Measurements from ENCODE around the gene CDH13. TPM values are rescaled to one million over a fixed set of nuclear protein-coding genes. Genes with fewer than 3 reads are reported as not detected.

Gene CDH13
- total RNA-seq, 1 experiment from 2014 or later, result 49.3 TPM

DNA sequence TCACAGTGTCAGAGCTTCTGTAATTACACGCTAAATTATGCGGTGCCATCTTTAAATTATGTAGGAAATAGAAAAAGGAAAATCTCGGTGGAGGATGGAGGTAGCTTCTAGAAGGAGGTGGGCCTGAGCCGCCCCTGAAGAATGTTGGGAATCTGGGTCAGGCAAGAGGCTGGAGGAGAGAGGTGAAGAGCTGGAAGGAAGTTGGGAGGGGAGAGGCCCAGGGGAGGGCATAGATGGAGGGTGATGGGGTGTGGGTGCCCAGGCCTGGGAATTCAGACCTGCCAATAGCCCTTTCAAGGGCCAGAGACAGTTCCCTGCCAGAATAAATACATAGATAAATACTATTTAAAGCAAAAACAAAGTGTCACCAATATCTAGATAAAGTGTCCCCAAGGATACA lies 766.0 kb downstream of the CDH13 start:
- POLR2A ChIA-PET, result no interaction called here
- H3K4me1 Mint-ChIP-seq (ENCODE audit: insufficient read depth, unreplicated experiment), result no peaks in the 10 kb centered on the region

DNA sequence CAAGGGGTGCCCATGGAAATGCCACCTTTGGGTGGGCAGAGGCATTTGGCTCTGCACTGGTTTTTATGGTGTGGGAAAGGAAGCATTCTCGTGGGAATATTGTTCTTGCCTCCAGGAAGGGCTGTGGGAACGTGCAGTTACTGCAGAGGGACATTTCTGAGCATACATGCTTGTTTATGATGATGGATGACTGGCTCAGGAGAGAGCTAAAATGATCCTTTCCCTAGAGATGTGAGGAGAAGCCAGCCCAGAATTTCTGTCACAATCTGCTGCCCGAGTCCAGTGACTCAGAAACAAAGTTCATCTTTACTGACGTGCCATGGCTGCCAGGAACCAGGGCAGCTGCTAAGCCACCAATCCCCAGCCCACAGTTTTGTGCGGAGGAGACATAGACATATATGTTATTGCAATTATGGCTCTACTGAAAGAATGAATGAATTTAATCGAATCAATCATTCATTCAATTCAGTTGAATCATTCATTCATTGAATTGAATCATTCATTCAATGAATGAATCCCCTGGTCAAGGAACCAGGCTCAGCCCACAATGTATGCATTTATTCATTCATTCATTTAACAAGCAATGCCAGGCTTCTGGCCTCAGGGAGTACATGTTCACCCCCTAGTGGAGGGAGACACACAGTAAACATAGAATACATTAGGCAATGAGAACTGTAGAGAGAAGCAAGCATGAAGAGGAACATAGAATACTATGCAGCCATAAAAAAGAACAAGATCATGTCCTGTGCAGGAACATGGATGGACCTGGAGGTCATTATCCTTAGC lies 766.6 kb downstream of the CDH13 start:
- Mint-ChIP-seq H3K4me3 (ENCODE audit: unreplicated experiment) (no peak overlapping the region), H3K4me1 (ENCODE audit: insufficient read depth, unreplicated experiment) (no peaks in the 10 kb centered on the region), H3K9me3 (ENCODE audit: unreplicated experiment) (peaks cover 19% of the 10 kb centered on the region), H3K36me3 (ENCODE audit: insufficient read depth, unreplicated experiment) (no peaks in the 10 kb centered on the region), H3K27ac (ENCODE audit: low read depth, unreplicated experiment) (no peak overlapping the region), H3K27me3 (ENCODE audit: insufficient read depth, unreplicated experiment) (no peaks in the 10 kb centered on the region)
- BruUV-seq (replicated peaks), result no TSS peak
- peak; percentile 4 for DNase-seq (ENCODE audit: unreplicated experiment)
- TF ChIP-seq, protein P1, sequence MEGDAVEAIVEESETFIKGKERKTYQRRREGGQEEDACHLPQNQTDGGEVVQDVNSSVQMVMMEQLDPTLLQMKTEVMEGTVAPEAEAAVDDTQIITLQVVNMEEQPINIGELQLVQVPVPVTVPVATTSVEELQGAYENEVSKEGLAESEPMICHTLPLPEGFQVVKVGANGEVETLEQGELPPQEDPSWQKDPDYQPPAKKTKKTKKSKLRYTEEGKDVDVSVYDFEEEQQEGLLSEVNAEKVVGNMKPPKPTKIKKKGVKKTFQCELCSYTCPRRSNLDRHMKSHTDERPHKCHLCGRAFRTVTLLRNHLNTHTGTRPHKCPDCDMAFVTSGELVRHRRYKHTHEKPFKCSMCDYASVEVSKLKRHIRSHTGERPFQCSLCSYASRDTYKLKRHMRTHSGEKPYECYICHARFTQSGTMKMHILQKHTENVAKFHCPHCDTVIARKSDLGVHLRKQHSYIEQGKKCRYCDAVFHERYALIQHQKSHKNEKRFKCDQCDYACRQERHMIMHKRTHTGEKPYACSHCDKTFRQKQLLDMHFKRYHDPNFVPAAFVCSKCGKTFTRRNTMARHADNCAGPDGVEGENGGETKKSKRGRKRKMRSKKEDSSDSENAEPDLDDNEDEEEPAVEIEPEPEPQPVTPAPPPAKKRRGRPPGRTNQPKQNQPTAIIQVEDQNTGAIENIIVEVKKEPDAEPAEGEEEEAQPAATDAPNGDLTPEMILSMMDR (IDR thresholded peaks at IDR 0.05; ENCODE audit: unreplicated experiment), result no peak
- intact Hi-C loops (cut with micrococcal nuclease), result no loop called here
- CTCF ChIA-PET, result interaction anchor here (1.0 kb wide), 1 partner anchor 52 kb away, joined by 3 read pairs; no protein-coding TSS in a partner anchor
- POLR2A ChIA-PET, result no interaction called here

More for the DNA sequence above, 766.0 kb downstream of the CDH13 start:
- Mint-ChIP-seq H3K4me3 (ENCODE audit: unreplicated experiment) (no peak overlapping the region), H3K27me3 (ENCODE audit: insufficient read depth, unreplicated experiment) (no peaks in the 10 kb centered on the region), H3K9me3 (ENCODE audit: unreplicated experiment) (peaks cover 19% of the 10 kb centered on the region), H3K36me3 (ENCODE audit: insufficient read depth, unreplicated experiment) (no peaks in the 10 kb centered on the region), H3K27ac (ENCODE audit: low read depth, unreplicated experiment) (no peak overlapping the region)
- TF ChIP-seq, protein P1 (IDR thresholded peaks at IDR 0.05; ENCODE audit: unreplicated experiment), result no peak
- no peak for DNase-seq (ENCODE audit: unreplicated experiment)
- CTCF ChIA-PET, result interaction anchor here (0.8 to 1.0 kb wide), 3 partner anchors 16 to 52 kb away, joined by 3 to 5 read pairs (median 3); no protein-coding TSS in a partner anchor
- intact Hi-C loops (cut with micrococcal nuclease), result no loop called here
- BruUV-seq (replicated peaks), result no TSS peak

DNA sequence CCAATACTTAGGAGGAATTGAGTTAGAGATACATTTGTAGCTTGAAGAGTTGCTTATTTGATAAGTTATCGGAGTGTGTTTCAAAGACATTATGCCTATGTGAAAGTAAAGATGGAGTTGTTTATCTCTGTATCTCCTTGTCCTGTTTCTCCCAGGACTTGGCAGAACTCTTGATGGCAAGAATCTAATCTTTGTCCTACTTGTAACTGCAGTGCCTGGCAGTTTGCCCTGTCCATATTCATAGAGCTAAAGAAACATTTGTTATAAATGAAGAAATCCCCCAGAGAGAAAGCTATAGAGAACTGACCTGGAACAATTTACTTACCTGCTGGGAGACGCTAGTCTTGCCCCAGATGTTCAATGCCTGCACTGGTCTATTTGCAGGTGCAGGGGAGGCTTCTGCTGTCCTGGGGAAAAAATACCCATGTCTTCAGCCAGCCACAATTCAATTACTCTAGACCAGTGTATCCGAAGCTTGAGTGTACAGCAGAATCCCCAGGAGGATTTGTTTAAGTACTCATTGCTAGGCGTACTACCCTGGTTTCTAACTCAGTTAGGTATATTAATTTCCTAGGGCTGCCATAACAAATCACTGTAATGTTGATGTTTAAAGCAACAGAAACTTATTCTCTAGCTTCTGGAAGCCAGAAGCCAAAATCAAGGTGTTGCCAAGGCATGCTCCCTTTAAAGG lies 771.0 kb downstream of the CDH13 start:
- ChIA-PET CTCF (interaction anchor here (0.6 kb wide), 1 partner anchor 50 kb away, joined by 3 read pairs; no protein-coding TSS in a partner anchor), POLR2A (interaction anchor here (0.6 kb wide), 1 partner anchor 10 kb away, joined by 4 read pairs; no protein-coding TSS in a partner anchor)
- Mint-ChIP-seq H3K4me1 (ENCODE audit: insufficient read depth, unreplicated experiment) (no peaks in the 10 kb centered on the region), H3K9me3 (ENCODE audit: unreplicated experiment) (peaks cover 19% of the 10 kb centered on the region), H3K36me3 (ENCODE audit: insufficient read depth, unreplicated experiment) (peaks cover 6% of the 10 kb centered on the region), H3K27me3 (ENCODE audit: insufficient read depth, unreplicated experiment) (no peaks in the 10 kb centered on the region), H3K4me3 (ENCODE audit: unreplicated experiment) (no peak overlapping the region), H3K27ac (ENCODE audit: low read depth, unreplicated experiment) (no peak overlapping the region)
- no TSS peak for BruUV-seq (replicated peaks)
- TF ChIP-seq, protein P1 (IDR thresholded peaks at IDR 0.05; ENCODE audit: unreplicated experiment), result no peak
- intact Hi-C loops (cut with micrococcal nuclease), result no loop called here
- DNase-seq (ENCODE audit: unreplicated experiment), result no peak

DNA sequence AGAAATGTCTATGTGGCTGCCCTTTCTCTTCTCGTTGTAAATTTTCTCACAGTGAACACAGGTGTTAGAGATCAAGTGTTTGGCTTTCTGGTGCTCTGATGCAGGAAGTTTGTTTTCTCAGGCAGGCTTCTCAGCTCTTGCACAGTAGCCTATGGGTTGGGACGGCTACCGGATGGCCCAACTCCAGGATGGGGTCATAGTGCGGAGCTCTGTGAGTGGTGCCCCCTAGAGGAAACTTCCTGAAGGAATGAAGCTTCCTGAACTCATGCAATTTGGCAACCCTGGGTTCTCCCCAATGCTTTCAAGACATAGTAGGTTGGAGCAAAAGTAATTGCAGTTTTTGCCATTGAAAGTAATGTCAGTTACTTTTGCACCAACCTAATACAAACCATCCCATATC lies 773.5 kb downstream of the CDH13 start:
- ChIA-PET POLR2A (no interaction called here), CTCF (no interaction called here)
- peak; percentile 8 for DNase-seq (ENCODE audit: unreplicated experiment)
- Mint-ChIP-seq H3K4me1 (ENCODE audit: insufficient read depth, unreplicated experiment) (peaks cover 11% of the 10 kb centered on the region), H3K27ac (ENCODE audit: low read depth, unreplicated experiment) (no peak overlapping the region), H3K9me3 (ENCODE audit: unreplicated experiment) (peaks cover 6% of the 10 kb centered on the region), H3K4me3 (ENCODE audit: unreplicated experiment) (no peak overlapping the region), H3K27me3 (ENCODE audit: insufficient read depth, unreplicated experiment) (no peaks in the 10 kb centered on the region), H3K36me3 (ENCODE audit: insufficient read depth, unreplicated experiment) (peaks cover 6% of the 10 kb centered on the region)
- BruUV-seq (replicated peaks), result no TSS peak
- TF ChIP-seq, protein P1 (IDR thresholded peaks at IDR 0.05; ENCODE audit: unreplicated experiment), result no peak
- intact Hi-C loops (cut with micrococcal nuclease), result no loop called here

Measured in MCF 10A (cell line).